SU-DHL-6 (cell line): Measurements from ENCODE around the gene SLC39A3.

ENCODE experiments used
- H2AFZ ChIP-seq: fragments of 200-600 bp; sonication (generic); 2 replicates; pipeline ENCODE4 v1.6.1; 2014; ENCODE audit warnings: low read depth, mild to moderate bottlenecking, moderate library complexity, mixed read lengths, antibody characterized with exemption, low read length; ENCODE audit not compliant: severe bottlenecking
- H3F3A ChIP-seq: fragments of 200-600 bp; shearing (Covaris generic); 2 replicates; pipeline ENCODE4 v1.6.0; 2016; ENCODE audit warnings: antibody characterized with exemption, mild to moderate bottlenecking; ENCODE audit not compliant: insufficient read depth
- H3K27ac ChIP-seq: fragments of 200-600 bp; sonication (generic); 2 replicates; pipeline ENCODE4 v1.5.1; 2016; ENCODE audit warnings: low read depth, mild to moderate bottlenecking, low read length, moderate library complexity, mixed read lengths
- H3K27me3 ChIP-seq: fragments of 200-600 bp; sonication (generic), shearing (Covaris generic); 2 replicates; pipeline ENCODE4 v1.6.0; 2014; ENCODE audit warnings: mild to moderate bottlenecking, low read length
- H3K36me3 ChIP-seq: fragments of 200-600 bp; sonication (generic); 2 replicates; pipeline ENCODE4 v1.6.1; 2014; ENCODE audit warnings: mild to moderate bottlenecking, low read length, mixed read lengths
- H3K4me2 ChIP-seq: fragments of 300-600, 200-600 bp; shearing (Covaris generic), sonication (generic); 2 replicates; pipeline ENCODE4 v1.6.0; 2014; ENCODE audit warnings: low read length, low read depth, mild to moderate bottlenecking; ENCODE audit not compliant: poor library complexity, severe bottlenecking
- H3K4me3 ChIP-seq: fragments of 200-600 bp; sonication (generic); 2 replicates; pipeline ENCODE4 v1.5.1; 2014; ENCODE audit warnings: antibody characterized with exemption, low read length, mild to moderate bottlenecking, mixed read lengths; ENCODE audit not compliant: insufficient read depth, poor library complexity, severe bottlenecking
- H3K79me2 ChIP-seq: fragments of 200-600 bp; sonication (generic); 2 replicates; pipeline ENCODE4 v1.6.1; 2014; ENCODE audit warnings: mild to moderate bottlenecking, low read length, moderate library complexity; ENCODE audit not compliant: insufficient read depth
- H3K9ac ChIP-seq: fragments of 200-600 bp; sonication (generic); 2 replicates; pipeline ENCODE4 v1.7.0; 2014; ENCODE audit warnings: mild to moderate bottlenecking, low read length
- H3K9me2 ChIP-seq: fragments of 200-600 bp; sonication (generic); replicated peaks from 2 replicates; pipeline ENCODE4 v1.6.1; 2014; ENCODE audit warnings: low read length; ENCODE audit not compliant: insufficient read depth
- H3K9me3 ChIP-seq: fragments of 200-600 bp; sonication (generic); 2 replicates; pipeline ENCODE4 v1.6.1; 2014; ENCODE audit warnings: low read length, mixed read lengths; ENCODE audit not compliant: insufficient read depth
- H4K20me1 ChIP-seq: fragments of 200-600 bp; sonication (generic); 2 replicates; pipeline ENCODE4 v1.6.1; 2014; ENCODE audit warnings: low read depth, mild to moderate bottlenecking, antibody characterized with exemption, low read length, moderate library complexity, mixed read lengths
- EZH2phosphoT487 ChIP-seq: fragments of 200-600 bp; sonication (generic), shearing (Covaris generic); conservative IDR thresholded peaks from 2 replicates; pipeline ENCODE4 v1.6.1; 2018; ENCODE audit warnings: mild to moderate bottlenecking, antibody characterized with exemption, low read length, moderate library complexity, mixed read lengths
- TF ChIP-seq, protein P1 (sequence below): fragments of 200-600 bp; sonication (generic); IDR thresholded peaks from one replicate; pipeline ENCODE4 v1.5.1; 2017; ENCODE audit warnings: antibody characterized with exemption, mild to moderate bottlenecking, low read length, moderate library complexity; ENCODE audit not compliant: insufficient read depth, poor library complexity, severe bottlenecking

SLC39A3 gene

DNA sequence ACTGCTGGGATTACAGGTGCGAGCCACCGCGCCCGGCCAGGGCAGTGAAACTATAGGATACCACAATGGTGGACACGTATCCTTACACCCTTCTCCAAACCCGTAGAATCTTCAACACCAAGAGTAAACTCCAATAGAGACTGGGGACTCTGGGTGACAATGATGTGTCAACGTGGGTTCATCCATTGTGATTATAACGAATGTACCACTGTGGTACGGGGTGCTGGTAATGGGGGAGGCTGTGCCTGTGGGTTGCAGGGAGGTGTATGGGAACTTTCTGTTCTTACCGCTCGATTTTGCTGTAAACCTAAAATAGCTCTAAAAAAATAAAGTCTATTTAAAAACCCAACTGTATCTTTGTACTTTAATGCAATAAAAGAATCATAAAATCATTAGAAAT is 49.0 kb downstream of the SLC39A3 start:
- TF ChIP-seq, protein P1, sequence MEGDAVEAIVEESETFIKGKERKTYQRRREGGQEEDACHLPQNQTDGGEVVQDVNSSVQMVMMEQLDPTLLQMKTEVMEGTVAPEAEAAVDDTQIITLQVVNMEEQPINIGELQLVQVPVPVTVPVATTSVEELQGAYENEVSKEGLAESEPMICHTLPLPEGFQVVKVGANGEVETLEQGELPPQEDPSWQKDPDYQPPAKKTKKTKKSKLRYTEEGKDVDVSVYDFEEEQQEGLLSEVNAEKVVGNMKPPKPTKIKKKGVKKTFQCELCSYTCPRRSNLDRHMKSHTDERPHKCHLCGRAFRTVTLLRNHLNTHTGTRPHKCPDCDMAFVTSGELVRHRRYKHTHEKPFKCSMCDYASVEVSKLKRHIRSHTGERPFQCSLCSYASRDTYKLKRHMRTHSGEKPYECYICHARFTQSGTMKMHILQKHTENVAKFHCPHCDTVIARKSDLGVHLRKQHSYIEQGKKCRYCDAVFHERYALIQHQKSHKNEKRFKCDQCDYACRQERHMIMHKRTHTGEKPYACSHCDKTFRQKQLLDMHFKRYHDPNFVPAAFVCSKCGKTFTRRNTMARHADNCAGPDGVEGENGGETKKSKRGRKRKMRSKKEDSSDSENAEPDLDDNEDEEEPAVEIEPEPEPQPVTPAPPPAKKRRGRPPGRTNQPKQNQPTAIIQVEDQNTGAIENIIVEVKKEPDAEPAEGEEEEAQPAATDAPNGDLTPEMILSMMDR = no peak
- no peak for TF ChIP-seq EZH2phosphoT487
- H3F3A ChIP-seq = no peaks in the 10 kb centered on the region
- no peaks in the 10 kb centered on the region for H4K20me1 ChIP-seq
- H3K9ac ChIP-seq = no peak overlapping the region
- H3K9me3 ChIP-seq = no peaks in the 10 kb centered on the region
- H3K27me3 ChIP-seq = no peaks in the 10 kb centered on the region
- no peak overlapping the region for H2AFZ ChIP-seq
- no peaks in the 10 kb centered on the region for H3K36me3 ChIP-seq
- no peaks in the 10 kb centered on the region for H3K9me2 ChIP-seq
- H3K4me2 ChIP-seq = no peak overlapping the region
- H3K27ac ChIP-seq = no peak overlapping the region
- no peaks in the 10 kb centered on the region for H3K79me2 ChIP-seq
- H3K4me3 ChIP-seq = no peak overlapping the region

DNA sequence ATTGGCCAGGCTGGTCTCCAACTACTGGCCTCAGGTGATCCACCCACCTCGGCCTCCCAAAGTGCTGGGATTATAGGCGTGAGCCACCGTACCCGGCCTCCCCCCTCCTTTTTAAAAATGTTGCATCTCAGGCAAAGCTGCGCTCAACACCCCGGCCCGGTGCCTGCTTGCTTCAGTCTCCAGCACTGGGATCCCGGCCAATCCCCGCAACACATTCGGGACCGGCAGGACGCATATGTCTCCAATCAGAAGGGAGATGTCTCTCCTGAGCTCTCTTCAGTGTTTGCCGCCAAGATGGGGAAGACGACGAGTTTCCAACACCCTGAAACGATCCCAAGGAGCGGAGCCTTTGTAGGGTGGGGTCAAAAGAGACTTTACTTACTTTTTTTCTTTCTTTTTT is 53.5 kb downstream of the SLC39A3 start:
- Histone ChIP-seq H4K20me1 (no peaks in the 10 kb centered on the region), H3K27me3 (no peaks in the 10 kb centered on the region), H2AFZ (no peak overlapping the region), H3K79me2 (no peaks in the 10 kb centered on the region), H3K27ac (no peak overlapping the region), H3K9me2 (no peaks in the 10 kb centered on the region), H3F3A (no peaks in the 10 kb centered on the region), H3K4me2 (no peak overlapping the region), H3K4me3 (no peak overlapping the region), H3K9ac (no peak overlapping the region), H3K9me3 (no peaks in the 10 kb centered on the region), H3K36me3 (no peaks in the 10 kb centered on the region)
- no peak for TF ChIP-seq EZH2phosphoT487
- TF ChIP-seq, protein P1 = no peak

DNA sequence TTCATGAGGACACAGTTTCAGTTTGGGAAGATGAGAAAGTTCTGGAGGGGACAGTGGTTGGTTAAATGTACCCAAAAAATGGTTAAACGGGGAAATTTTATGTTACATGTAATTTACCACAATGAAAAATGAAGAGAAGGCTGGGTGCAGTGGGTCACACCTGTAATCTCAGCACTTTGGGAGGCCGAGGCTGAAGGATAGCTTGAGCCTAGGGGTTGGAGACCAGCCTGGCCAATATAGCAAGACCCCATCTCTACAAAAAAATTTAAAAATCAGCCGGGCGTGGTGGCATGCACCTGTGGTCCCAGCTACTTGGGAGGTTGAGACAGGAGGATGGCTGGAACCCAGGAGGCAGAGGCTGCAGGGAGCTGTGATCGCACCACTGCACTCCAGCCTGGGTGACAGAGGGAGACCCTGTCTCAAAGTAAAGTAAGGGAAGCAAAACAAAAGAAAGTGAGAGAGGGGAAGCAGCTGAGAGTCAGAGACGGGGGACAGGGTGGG is 54.6 kb downstream of the SLC39A3 start:
- Histone ChIP-seq H3K4me3 (no peak overlapping the region), H3K9ac (no peak overlapping the region), H3K27ac (no peak overlapping the region), H2AFZ (no peak overlapping the region), H3F3A (no peaks in the 10 kb centered on the region; the same call in 1 of the 2 replicates), H3K27me3 (no peaks in the 10 kb centered on the region), H3K9me2 (no peaks in the 10 kb centered on the region), H3K36me3 (no peaks in the 10 kb centered on the region), H3K9me3 (no peaks in the 10 kb centered on the region), H4K20me1 (no peaks in the 10 kb centered on the region), H3K79me2 (no peaks in the 10 kb centered on the region), H3K4me2 (no peak overlapping the region)
- TF ChIP-seq, protein P1 = no peak
- no peak for TF ChIP-seq EZH2phosphoT487
